Vagina (tissue), 2 donors: ENCODE results near the gene FBXO7. TPM values are rescaled to one million over a fixed set of nuclear protein-coding genes. Genes with fewer than 3 reads are reported as not detected.

ENCODE experiments used
- DNase-seq, 2 donors: peaks; one replicate each; pipeline ENCODE4 v3.0.0-alpha.2; 2017; ENCODE audit errors: extremely low spot score in 2 of 2
- H3K27ac ChIP-seq: fragments of 200-600 bp; sonication (generic); one replicate; pipeline ENCODE4 v1.5.1; 2019
- H3K27me3 ChIP-seq: fragments of 200-600 bp; sonication (generic); one replicate; pipeline ENCODE4 v1.5.1; 2019
- H3K36me3 ChIP-seq, 2 donors: fragments of 200-600 bp; sonication (generic); one replicate each; pipeline ENCODE4 v1.5.1; 2017 to 2019
- H3K4me1 ChIP-seq: fragments of 200-600 bp; sonication (generic); one replicate; pipeline ENCODE4 v1.5.1; 2019
- H3K4me3 ChIP-seq, 2 donors: fragments of 200-600 bp; sonication (generic); 1 replicate in 1 of 2; 2 replicates in 1 of 2; pipeline ENCODE4 v1.5.1; 2016 to 2019
- H3K9me3 ChIP-seq: fragments of 200-600 bp; sonication (generic); one replicate; pipeline ENCODE4 v1.5.1; 2019
- CTCF ChIP-seq, 3 experiments: fragments of 450-650 bp in 2 of 3; fragments of 200-600 bp in 1 of 3; sonication (generic) in 1 of 3; IDR thresholded peaks; one replicate each; pipeline ENCODE4 v1.5.1; 2017 to 2019; ENCODE audit warnings: antibody characterized with exemption in 3 of 3, mild to moderate bottlenecking in 2 of 3, moderate library complexity in 2 of 3
- POLR2A ChIP-seq, 2 donors: fragments of 450-650 bp; IDR thresholded peaks; one replicate each; pipeline ENCODE4 v1.6.1; 2017; ENCODE audit warnings: antibody characterized with exemption in 2 of 2, mild to moderate bottlenecking in 2 of 2, moderate library complexity in 2 of 2
- POLR2AphosphoS5 ChIP-seq, 2 donors: sonication (generic); formaldehyde crosslinking; IDR thresholded peaks; one replicate each; pipeline ENCODE4 v1.9.0; 2017; ENCODE audit warnings: antibody characterized with exemption in 2 of 2, mild to moderate bottlenecking in 2 of 2, low read depth in 1 of 2; ENCODE audit not compliant: insufficient read depth in 1 of 2
- intact Hi-C: fragments of 100-400 bp; cut with DNase I; formaldehyde crosslinking; loops from one replicate; pipeline ENCODE4 v1.15.1; 2023
- total RNA-seq: library from RNA; depleted of rRNA; stranded (reverse); fragments of >200 nt; gene quantifications from one replicate; pipeline ENCODE4 v1.2.3, GENCODE V29; 2016

The FBXO7 gene
- total RNA-seq, 1 donor from 2014 or later: 70.2 TPM

GRCh38 chr22:32469799-32470212 lies 4.8 kb upstream of the FBXO7 start:
- H3K27ac ChIP-seq: no peak overlapping the region
- H3K27me3 ChIP-seq: no peaks in the 10 kb centered on the region
- no peaks in the 10 kb centered on the region for H3K36me3 ChIP-seq
- peak in 1 of 2 donors; percentile 63 for TF ChIP-seq POLR2AphosphoS5 (IDR thresholded peaks at IDR 0.05; ENCODE audit: insufficient read depth in 1 of 2, low read depth in 1 of 2)
- no peak for TF ChIP-seq CTCF (IDR thresholded peaks at IDR 0.05)
- no peaks in the 10 kb centered on the region for H3K9me3 ChIP-seq
- intact Hi-C loops: no loop called here
- H3K4me1 ChIP-seq: peaks cover 8% of the 10 kb centered on the region
- no peak overlapping the region for H3K4me3 ChIP-seq
- DNase-seq: no peak

- no peak overlapping the region for H3K4me3 ChIP-seq
- intact Hi-C loops: no loop called here
- DNase-seq: no peak
These were observed 1.1 kb upstream of the FBXO7 start for GRCh38 chr22:32473388-32473952.

GRCh38 chr22:32475468-32476010 lies 928 bp downstream of the FBXO7 start:
- intact Hi-C loops: no loop called here
- DNase-seq: no peak
- no peaks in the 10 kb centered on the region for H3K9me3 ChIP-seq
- H3K4me3 ChIP-seq: peak overlapping the region; percentile 95 to 97
- H3K4me1 ChIP-seq: peaks cover 44% of the 10 kb centered on the region
- TF ChIP-seq POLR2A (IDR thresholded peaks at IDR 0.05): no peak
- peak in 1 of 2 donors; percentile 38 for TF ChIP-seq POLR2AphosphoS5 (IDR thresholded peaks at IDR 0.05; ENCODE audit: insufficient read depth in 1 of 2, low read depth in 1 of 2)
- TF ChIP-seq CTCF (IDR thresholded peaks at IDR 0.05): no peak
- H3K36me3 ChIP-seq: no peaks in the 10 kb centered on the region
- H3K27ac ChIP-seq: peak overlapping the region; percentile 100
- no peaks in the 10 kb centered on the region for H3K27me3 ChIP-seq

More at GRCh38 chr22:32473388-32473952, 1.1 kb upstream of the FBXO7 start:
- Histone ChIP-seq H3K4me1 (peaks cover 36% of the 10 kb centered on the region), H3K27me3 (no peaks in the 10 kb centered on the region), H3K36me3 (no peaks in the 10 kb centered on the region), H3K9me3 (no peaks in the 10 kb centered on the region), H3K27ac (peak overlapping the region; percentile 100)
- TF ChIP-seq POLR2A (IDR thresholded peaks at IDR 0.05) (no peak), CTCF (IDR thresholded peaks at IDR 0.05) (peak in 1 of 3 experiments; percentile 27), POLR2AphosphoS5 (IDR thresholded peaks at IDR 0.05; ENCODE audit: insufficient read depth in 1 of 2, low read depth in 1 of 2) (peak in 1 of 2 donors; percentile 25)

GRCh38 chr22:32476281-32477195 lies 1.9 kb downstream of the FBXO7 start:
- H3K4me3 ChIP-seq: peak overlapping the region; percentile 95 to 97
- intact Hi-C loops: no loop called here
- H3K27me3 ChIP-seq: no peaks in the 10 kb centered on the region

More at GRCh38 chr22:32476281-32477195, 1.9 kb downstream of the FBXO7 start:
- Histone ChIP-seq H3K9me3 (no peaks in the 10 kb centered on the region), H3K27ac (peak overlapping the region; percentile 100), H3K36me3 (no peaks in the 10 kb centered on the region), H3K4me1 (peaks cover 48% of the 10 kb centered on the region)
- TF ChIP-seq CTCF (IDR thresholded peaks at IDR 0.05) (no peak), POLR2AphosphoS5 (IDR thresholded peaks at IDR 0.05; ENCODE audit: insufficient read depth in 1 of 2, low read depth in 1 of 2) (no peak), POLR2A (IDR thresholded peaks at IDR 0.05) (no peak)
- DNase-seq: no peak
